HEK293 (cell line): ENCODE measurements around the gene KLHL10.

Source experiments
- CTCF ChIP-seq: fragments of 450-650 bp; formaldehyde crosslinking; IDR thresholded peaks from 2 replicates; pipeline ENCODE4 v1.5.1; 2016; ENCODE audit warnings: missing biosample characterization, missing genetic modification characterization
- REST ChIP-seq: fragments of 450-650 bp; formaldehyde crosslinking; IDR thresholded peaks from 2 replicates; pipeline ENCODE4 v1.5.1; 2016; ENCODE audit warnings: missing biosample characterization, missing genetic modification characterization
- TCF7L2 ChIP-seq: IDR thresholded peaks from 2 replicates; pipeline ENCODE4 v1.6.1; 2011; ENCODE audit warnings: low read depth, mild to moderate bottlenecking, inconsistent platforms, low read length, moderate library complexity, borderline replicate concordance
- ZNF324 ChIP-seq: fragments of 450-650 bp; formaldehyde crosslinking; IDR thresholded peaks from 2 replicates; pipeline ENCODE4 v1.5.1; 2016; ENCODE audit warnings: missing biosample characterization, missing genetic modification characterization
- ZNF423 ChIP-seq: fragments of 450-650 bp; formaldehyde crosslinking; IDR thresholded peaks from 2 replicates; pipeline ENCODE4 v1.5.1; 2016; ENCODE audit warnings: missing biosample characterization, missing genetic modification characterization
- ZNF837 ChIP-seq: fragments of 450-650 bp; formaldehyde crosslinking; IDR thresholded peaks from 2 replicates; pipeline ENCODE4 v1.5.1; 2016; ENCODE audit warnings: missing biosample characterization, missing genetic modification characterization

- TF ChIP-seq ZNF324 (tag by site-specific recombination) = no peak
- no peak for TF ChIP-seq CTCF (tag by site-specific recombination)
- no peak for TF ChIP-seq ZNF837 (tag by site-specific recombination)
- TF ChIP-seq ZNF423 (tag by site-specific recombination) = no peak
- TF ChIP-seq REST (tag by site-specific recombination) = no peak
- no peak for TF ChIP-seq TCF7L2
These were observed 12.3 kb upstream of the KLHL10 start for GRCh38 chr17:41825175-41825845.
